Measurements from ENCODE around the gene SERINC2.

DNA sequence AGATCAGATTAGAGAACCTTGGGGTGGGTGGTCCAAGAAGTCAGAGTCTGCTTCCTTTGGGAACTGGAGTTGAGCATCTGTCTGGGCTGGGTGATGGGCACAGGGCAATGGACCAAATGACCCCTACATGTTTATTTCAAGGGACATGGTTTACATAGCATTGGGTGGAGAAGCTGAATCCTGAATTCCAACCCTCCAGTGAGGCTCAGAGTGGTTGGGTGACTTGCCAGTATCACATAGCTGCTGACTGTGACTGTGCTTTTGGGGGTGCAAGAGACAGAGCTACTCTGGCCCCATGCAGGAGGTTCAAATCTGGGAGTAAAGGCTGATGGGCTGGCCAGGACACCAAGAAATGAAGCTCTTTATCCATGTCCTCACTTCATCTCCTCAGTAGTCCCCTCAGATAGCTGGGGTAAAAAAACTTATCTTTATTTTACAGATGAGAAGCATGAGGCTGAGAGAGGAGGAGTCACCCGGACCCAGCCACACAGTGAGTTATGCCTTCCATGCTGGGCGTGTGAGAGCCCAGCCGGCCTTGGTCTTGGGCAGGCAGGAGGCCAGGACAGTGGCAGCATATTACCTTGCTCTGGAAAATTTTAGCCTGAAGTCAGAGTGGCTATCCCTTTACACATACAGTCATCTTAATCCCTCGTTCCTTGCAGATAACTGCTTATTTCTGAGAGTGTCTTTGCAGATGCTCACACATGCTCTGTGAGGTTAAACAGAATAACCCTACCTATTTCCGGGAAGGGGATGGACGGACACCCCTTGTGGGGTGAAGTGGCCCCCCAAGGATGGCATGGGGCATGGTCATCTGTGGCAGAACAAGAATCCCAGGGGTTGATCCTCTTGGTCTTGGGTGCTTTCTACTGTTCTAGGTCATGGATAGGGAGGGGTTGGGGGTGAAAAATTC, 2.8 kb upstream of the SERINC2 start:
- TF ChIP-seq, protein P1, sequence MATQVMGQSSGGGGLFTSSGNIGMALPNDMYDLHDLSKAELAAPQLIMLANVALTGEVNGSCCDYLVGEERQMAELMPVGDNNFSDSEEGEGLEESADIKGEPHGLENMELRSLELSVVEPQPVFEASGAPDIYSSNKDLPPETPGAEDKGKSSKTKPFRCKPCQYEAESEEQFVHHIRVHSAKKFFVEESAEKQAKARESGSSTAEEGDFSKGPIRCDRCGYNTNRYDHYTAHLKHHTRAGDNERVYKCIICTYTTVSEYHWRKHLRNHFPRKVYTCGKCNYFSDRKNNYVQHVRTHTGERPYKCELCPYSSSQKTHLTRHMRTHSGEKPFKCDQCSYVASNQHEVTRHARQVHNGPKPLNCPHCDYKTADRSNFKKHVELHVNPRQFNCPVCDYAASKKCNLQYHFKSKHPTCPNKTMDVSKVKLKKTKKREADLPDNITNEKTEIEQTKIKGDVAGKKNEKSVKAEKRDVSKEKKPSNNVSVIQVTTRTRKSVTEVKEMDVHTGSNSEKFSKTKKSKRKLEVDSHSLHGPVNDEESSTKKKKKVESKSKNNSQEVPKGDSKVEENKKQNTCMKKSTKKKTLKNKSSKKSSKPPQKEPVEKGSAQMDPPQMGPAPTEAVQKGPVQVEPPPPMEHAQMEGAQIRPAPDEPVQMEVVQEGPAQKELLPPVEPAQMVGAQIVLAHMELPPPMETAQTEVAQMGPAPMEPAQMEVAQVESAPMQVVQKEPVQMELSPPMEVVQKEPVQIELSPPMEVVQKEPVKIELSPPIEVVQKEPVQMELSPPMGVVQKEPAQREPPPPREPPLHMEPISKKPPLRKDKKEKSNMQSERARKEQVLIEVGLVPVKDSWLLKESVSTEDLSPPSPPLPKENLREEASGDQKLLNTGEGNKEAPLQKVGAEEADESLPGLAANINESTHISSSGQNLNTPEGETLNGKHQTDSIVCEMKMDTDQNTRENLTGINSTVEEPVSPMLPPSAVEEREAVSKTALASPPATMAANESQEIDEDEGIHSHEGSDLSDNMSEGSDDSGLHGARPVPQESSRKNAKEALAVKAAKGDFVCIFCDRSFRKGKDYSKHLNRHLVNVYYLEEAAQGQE (IDR thresholded peaks at IDR 0.05; ENCODE audit: insufficient read depth in 1 of 2, low read depth in 2 of 2, low read length in 1 of 2): no peak
- TF ChIP-seq, protein P2, sequence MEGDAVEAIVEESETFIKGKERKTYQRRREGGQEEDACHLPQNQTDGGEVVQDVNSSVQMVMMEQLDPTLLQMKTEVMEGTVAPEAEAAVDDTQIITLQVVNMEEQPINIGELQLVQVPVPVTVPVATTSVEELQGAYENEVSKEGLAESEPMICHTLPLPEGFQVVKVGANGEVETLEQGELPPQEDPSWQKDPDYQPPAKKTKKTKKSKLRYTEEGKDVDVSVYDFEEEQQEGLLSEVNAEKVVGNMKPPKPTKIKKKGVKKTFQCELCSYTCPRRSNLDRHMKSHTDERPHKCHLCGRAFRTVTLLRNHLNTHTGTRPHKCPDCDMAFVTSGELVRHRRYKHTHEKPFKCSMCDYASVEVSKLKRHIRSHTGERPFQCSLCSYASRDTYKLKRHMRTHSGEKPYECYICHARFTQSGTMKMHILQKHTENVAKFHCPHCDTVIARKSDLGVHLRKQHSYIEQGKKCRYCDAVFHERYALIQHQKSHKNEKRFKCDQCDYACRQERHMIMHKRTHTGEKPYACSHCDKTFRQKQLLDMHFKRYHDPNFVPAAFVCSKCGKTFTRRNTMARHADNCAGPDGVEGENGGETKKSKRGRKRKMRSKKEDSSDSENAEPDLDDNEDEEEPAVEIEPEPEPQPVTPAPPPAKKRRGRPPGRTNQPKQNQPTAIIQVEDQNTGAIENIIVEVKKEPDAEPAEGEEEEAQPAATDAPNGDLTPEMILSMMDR (IDR thresholded peaks at IDR 0.05): no peak

All from Panc1 (cell line).